Osteoblast (primary cell): ENCODE data around the gene SNX6. TPM values are rescaled to one million over a fixed set of nuclear protein-coding genes. Genes with fewer than 3 reads are reported as not detected.
"Not testable (repeated sequence)": the region's sequence is repeated elsewhere in the genome, so short reads cannot be mapped to it uniquely, and the experiment has no call there.

Experiments used
- DNase-seq: peaks from one replicate; pipeline ENCODE4 v3.0.0; 2011; ENCODE audit warnings: low spot score, mixed read lengths; ENCODE audit not compliant: insufficient read length; ENCODE audit errors: missing footprints
- H2AFZ ChIP-seq: 2 replicates; pipeline ENCODE4 v1.6.0; 2011; ENCODE audit warnings: mild to moderate bottlenecking, low read length
- H3K27ac ChIP-seq: 2 replicates; pipeline ENCODE4 v1.5.1; 2011; ENCODE audit warnings: mild to moderate bottlenecking, low read depth, low read length, moderate library complexity
- H3K27me3 ChIP-seq: 2 replicates; pipeline ENCODE4 v1.6.0; 2012; ENCODE audit warnings: mild to moderate bottlenecking, control low read depth, inconsistent platforms, low read length, moderate library complexity; ENCODE audit not compliant: insufficient read depth
- H3K36me3 ChIP-seq: 2 replicates; pipeline ENCODE4 v1.5.1; 2011; ENCODE audit warnings: mild to moderate bottlenecking, low read length, control low read depth, moderate library complexity; ENCODE audit not compliant: insufficient read depth
- H3K4me1 ChIP-seq: 2 replicates; pipeline ENCODE4 v1.5.1; 2011; ENCODE audit warnings: mild to moderate bottlenecking, low read length, control low read depth, moderate library complexity; ENCODE audit not compliant: insufficient read depth
- H3K4me2 ChIP-seq: 2 replicates; pipeline ENCODE4 v1.6.0; 2011; ENCODE audit warnings: mild to moderate bottlenecking, low read length; ENCODE audit not compliant: insufficient read depth
- H3K4me3 ChIP-seq: fragments of 200-600 bp; sonication (generic); 3 replicates; pipeline ENCODE4 v1.5.1; 2012; ENCODE audit warnings: mild to moderate bottlenecking, low read length, inconsistent platforms; ENCODE audit not compliant: insufficient read depth
- H3K79me2 ChIP-seq: 2 replicates; pipeline ENCODE4 v1.6.0; 2012; ENCODE audit warnings: mild to moderate bottlenecking, low read length, control low read depth, inconsistent platforms; ENCODE audit not compliant: insufficient read depth
- H3K9me3 ChIP-seq: 2 replicates; pipeline ENCODE4 v1.5.1; 2011; ENCODE audit warnings: low read depth, low read length, control low read depth
- H4K20me1 ChIP-seq: 2 replicates; pipeline ENCODE4 v1.6.0; 2012; ENCODE audit warnings: mild to moderate bottlenecking, low read length, control low read depth; ENCODE audit not compliant: insufficient read depth
- total RNA-seq: library from RNA; depleted of rRNA; stranded (reverse); fragments of >200 nt; gene quantifications from 2 replicates; pipeline ENCODE4 v1.2.3, GENCODE V29; 2012
- TF ChIP-seq, protein P1 (sequence below): IDR thresholded peaks from 2 replicates; pipeline ENCODE4 v1.5.1; 2011; ENCODE audit warnings: mild to moderate bottlenecking, low read depth, low read length, moderate library complexity; ENCODE audit errors: extremely low read depth

Gene SNX6
- total RNA-seq, 1 donor: 177 TPM

GRCh38 chr14:34537677-34538009, 92.3 kb downstream of the SNX6 start:
- TF ChIP-seq, protein P1, sequence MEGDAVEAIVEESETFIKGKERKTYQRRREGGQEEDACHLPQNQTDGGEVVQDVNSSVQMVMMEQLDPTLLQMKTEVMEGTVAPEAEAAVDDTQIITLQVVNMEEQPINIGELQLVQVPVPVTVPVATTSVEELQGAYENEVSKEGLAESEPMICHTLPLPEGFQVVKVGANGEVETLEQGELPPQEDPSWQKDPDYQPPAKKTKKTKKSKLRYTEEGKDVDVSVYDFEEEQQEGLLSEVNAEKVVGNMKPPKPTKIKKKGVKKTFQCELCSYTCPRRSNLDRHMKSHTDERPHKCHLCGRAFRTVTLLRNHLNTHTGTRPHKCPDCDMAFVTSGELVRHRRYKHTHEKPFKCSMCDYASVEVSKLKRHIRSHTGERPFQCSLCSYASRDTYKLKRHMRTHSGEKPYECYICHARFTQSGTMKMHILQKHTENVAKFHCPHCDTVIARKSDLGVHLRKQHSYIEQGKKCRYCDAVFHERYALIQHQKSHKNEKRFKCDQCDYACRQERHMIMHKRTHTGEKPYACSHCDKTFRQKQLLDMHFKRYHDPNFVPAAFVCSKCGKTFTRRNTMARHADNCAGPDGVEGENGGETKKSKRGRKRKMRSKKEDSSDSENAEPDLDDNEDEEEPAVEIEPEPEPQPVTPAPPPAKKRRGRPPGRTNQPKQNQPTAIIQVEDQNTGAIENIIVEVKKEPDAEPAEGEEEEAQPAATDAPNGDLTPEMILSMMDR: no peak
- H2AFZ ChIP-seq: no peak overlapping the region
- peaks cover 11% of the 10 kb centered on the region for H3K36me3 ChIP-seq
- peaks cover 24% of the 10 kb centered on the region for H3K4me1 ChIP-seq
- DNase-seq: no peak
- H3K4me2 ChIP-seq: peak overlapping the region; percentile 97
- H4K20me1 ChIP-seq: no peaks in the 10 kb centered on the region
- peak overlapping the region; percentile 94 for H3K27ac ChIP-seq
- peaks cover 29% of the 10 kb centered on the region for H3K79me2 ChIP-seq
- no peaks in the 10 kb centered on the region for H3K27me3 ChIP-seq
- H3K4me3 ChIP-seq: no peak overlapping the region
- H3K9me3 ChIP-seq: no peaks in the 10 kb centered on the region

DNA sequence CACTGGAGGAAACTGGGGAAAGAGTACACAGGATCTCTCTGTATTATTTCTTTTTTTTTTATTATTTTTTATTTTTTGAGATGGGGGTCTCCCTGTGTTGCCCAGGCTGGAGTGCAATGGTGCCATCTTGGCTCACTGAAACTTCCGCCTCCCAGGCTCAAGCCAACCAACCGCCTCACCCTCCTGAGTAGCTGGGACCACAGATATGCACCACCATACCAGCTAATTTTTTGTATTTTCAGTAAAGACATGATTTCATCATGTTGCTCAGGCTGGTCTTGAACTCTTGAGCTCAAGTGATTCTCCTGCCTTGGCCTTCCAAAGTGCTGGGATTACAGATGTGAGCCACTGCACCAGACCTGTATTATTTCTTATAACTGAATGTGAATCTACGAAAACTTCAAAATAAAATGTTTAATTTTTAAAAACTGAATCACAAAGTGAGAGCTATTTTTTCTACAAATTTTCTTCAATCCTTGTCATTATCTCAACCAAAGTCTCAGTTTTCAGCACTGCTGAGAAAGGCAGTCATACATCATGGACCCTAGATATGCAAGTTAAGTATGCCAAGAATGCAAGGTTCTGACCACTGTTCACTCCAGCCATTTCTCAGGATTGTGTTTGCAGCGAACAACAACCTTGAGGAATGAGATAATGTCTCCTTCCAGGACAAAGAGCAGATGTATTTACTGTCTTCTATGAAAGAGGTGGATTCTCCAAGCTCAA, 92.8 kb downstream of the SNX6 start:
- Histone ChIP-seq H4K20me1 (no peaks in the 10 kb centered on the region), H3K36me3 (peaks cover 11% of the 10 kb centered on the region), H3K79me2 (peaks cover 29% of the 10 kb centered on the region), H3K4me3 (no peak overlapping the region), H3K4me1 (peaks cover 24% of the 10 kb centered on the region), H2AFZ (no peak overlapping the region), H3K4me2 (peak overlapping the region; percentile 97), H3K27me3 (no peaks in the 10 kb centered on the region), H3K27ac (peak overlapping the region; percentile 94), H3K9me3 (no peaks in the 10 kb centered on the region)
- TF ChIP-seq, protein P1: no peak
- DNase-seq: no peak

GRCh38 chr14:34527591-34527990, 102.4 kb downstream of the SNX6 start:
- H3K27ac ChIP-seq: no peak overlapping the region
- peaks cover 65% of the 10 kb centered on the region for H3K36me3 ChIP-seq
- no peaks in the 10 kb centered on the region for H3K79me2 ChIP-seq
- H3K27me3 ChIP-seq: no peaks in the 10 kb centered on the region
- no peaks in the 10 kb centered on the region for H4K20me1 ChIP-seq
- no peaks in the 10 kb centered on the region for H3K9me3 ChIP-seq
- H3K4me2 ChIP-seq: no peak overlapping the region
- no peak overlapping the region for H2AFZ ChIP-seq
- no peak for DNase-seq
- no peak overlapping the region for H3K4me3 ChIP-seq
- TF ChIP-seq, protein P1: no peak
- no peaks in the 10 kb centered on the region for H3K4me1 ChIP-seq

DNA sequence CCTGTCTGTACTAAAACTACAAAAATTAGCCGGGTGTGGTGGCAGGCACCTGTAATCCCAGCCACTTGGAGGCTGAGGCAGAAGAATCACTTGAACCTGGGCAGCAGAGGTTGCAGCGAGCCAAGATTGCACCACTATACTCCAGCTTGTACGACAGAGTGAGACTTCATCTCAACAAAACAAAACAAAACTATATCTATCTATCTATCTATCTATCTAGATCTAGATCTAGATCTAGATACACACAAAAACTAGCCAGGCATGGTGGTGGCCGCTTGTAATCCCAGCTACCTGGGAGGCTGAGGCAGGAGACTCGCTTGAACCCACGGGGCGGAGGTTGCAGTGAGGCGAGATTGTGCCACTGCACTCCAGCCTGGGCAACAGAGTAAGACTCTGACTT, 105.7 kb downstream of the SNX6 start:
- not testable (repeated sequence) for H3K27ac ChIP-seq, H3K27me3 ChIP-seq, H2AFZ ChIP-seq, DNase-seq, H3K9me3 ChIP-seq, H3K4me3 ChIP-seq, H4K20me1 ChIP-seq, H3K79me2 ChIP-seq, H3K4me1 ChIP-seq, H3K4me2 ChIP-seq
- H3K36me3 ChIP-seq: peaks cover 62% of the 10 kb centered on the region
